ENCODE measurements around the gene ROR1. TPM values are rescaled to one million over a fixed set of nuclear protein-coding genes. Genes with fewer than 3 reads are reported as not detected.

The ROR1 gene
- total and polyA plus RNA-seq, 10 of the 15 experiments (the other 5 are each of a cell fraction or from before 2014, with no cell fraction given), result 0.02 to 0.08 (median 0.05) TPM; not detected in 6

DNA sequence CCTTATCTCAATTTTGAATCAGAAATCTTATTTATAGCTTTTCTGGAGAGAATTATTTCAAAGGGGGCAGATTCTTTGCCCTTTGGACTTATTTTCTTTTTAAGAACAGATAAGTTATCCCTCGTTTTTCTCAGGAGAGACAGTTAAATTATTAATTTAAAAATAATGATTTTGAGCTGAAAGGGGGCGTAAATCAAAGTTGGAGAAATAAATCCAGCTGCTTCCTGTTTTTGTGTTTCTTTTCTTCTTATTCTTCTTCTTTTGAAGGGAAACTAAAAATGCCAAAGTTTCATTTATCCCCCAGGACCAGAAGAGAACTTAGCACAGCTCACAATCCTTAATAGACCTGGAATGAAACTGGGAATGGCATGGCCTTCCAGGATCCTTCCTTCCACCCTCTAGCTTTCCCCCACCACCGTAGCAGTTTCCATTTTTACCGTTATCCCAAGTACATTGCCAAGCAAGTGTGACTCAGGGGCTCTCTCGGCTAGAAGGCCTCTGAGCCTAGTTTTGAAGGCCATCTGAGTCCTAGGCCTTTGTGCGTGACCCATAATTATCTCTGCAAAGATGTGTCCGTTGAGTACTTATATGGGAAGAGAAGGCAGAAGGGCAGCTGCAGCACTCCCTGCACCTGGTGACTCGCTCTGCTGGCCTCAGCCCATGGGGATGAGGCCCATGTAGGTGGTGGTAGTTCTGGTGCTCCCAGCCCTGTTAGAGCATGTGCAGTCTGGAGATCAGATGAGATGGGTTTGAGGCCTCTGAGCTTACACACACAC lies 181.7 kb downstream of the ROR1 start:
- ChIA-PET CTCF (interaction anchor here (0.7 kb wide), 1 partner anchor 1049 kb away, joined by 3 read pairs; no protein-coding TSS in a partner anchor), POLR2A (no interaction called here), RAD21 (ENCODE audit: unreplicated experiment) (interaction anchor here (1.6 kb wide), 1 partner anchor 291 kb away, joined by 3 read pairs; no protein-coding TSS in a partner anchor), SMC1A (ENCODE audit: uncharacterized antibody, unreplicated experiment) (interaction anchor here (1.0 kb wide), 1 partner anchor 12 kb away, joined by 3 read pairs; no protein-coding TSS in a partner anchor)
- Histone ChIP-seq H3K4me1 (ENCODE audit: control insufficient read depth, insufficient read depth, low read length) (no peaks in the 10 kb centered on the region), H3K4me3 (no peak overlapping the region), H3K27ac (ENCODE audit: control insufficient read depth, insufficient read depth) (no peak overlapping the region), H3K9ac (ENCODE audit: control insufficient read depth, insufficient read depth, low read length) (no peak overlapping the region), H3K4me2 (ENCODE audit: control insufficient read depth, insufficient read depth) (no peak overlapping the region), H3K36me3 (ENCODE audit: control insufficient read depth in 2 of 2, insufficient read depth in 2 of 2, low read length in 1 of 2) (no peaks in the 10 kb centered on the region), H3K9me3 (replicated peaks; ENCODE audit: control insufficient read depth, insufficient read depth, low read length) (no peaks in the 10 kb centered on the region), H3K79me2 (ENCODE audit: control insufficient read depth, insufficient read depth, low read length) (no peaks in the 10 kb centered on the region), H4K20me1 (ENCODE audit: control insufficient read depth, insufficient read depth) (no peaks in the 10 kb centered on the region), H2AFZ (ENCODE audit: control insufficient read depth, low read depth, low read length) (no peak overlapping the region), H3K27me3 (replicated peaks in 1 of 2; ENCODE audit: control insufficient read depth in 2 of 2, insufficient read depth in 2 of 2, low read length in 1 of 2) (no peaks in the 10 kb centered on the region; a peak in 2 of 4 replicates)
- BruUV-seq (replicated peaks), result no TSS peak
- no peak for DNase-seq (ENCODE audit: low read depth, low spot score)
- TF ChIP-seq ZNF24 (IDR thresholded peaks at IDR 0.05) (no peak), NFIC (IDR thresholded peaks at IDR 0.05; ENCODE audit: low read depth, low read length) (no peak), RUNX3 (IDR thresholded peaks at IDR 0.05; ENCODE audit: low read length) (no peak), JUND (IDR thresholded peaks at IDR 0.05; ENCODE audit: low read depth, low read length) (no peak), TCF7 (IDR thresholded peaks at IDR 0.05; ENCODE audit: borderline replicate concordance) (no peak), ZNF384 (IDR thresholded peaks at IDR 0.05; ENCODE audit: borderline replicate concordance, low read depth, low read length) (no peak), TARDBP (IDR thresholded peaks at IDR 0.05; ENCODE audit: borderline replicate concordance) (no peak), TCF12 (IDR thresholded peaks at IDR 0.05; ENCODE audit: low read depth, low read length) (no peak), IKZF2 (IDR thresholded peaks at IDR 0.05) (no peak), STAT1 (conservative IDR thresholded peaks at IDR 0.05) (no peak)
- TF ChIP-seq, protein P1, sequence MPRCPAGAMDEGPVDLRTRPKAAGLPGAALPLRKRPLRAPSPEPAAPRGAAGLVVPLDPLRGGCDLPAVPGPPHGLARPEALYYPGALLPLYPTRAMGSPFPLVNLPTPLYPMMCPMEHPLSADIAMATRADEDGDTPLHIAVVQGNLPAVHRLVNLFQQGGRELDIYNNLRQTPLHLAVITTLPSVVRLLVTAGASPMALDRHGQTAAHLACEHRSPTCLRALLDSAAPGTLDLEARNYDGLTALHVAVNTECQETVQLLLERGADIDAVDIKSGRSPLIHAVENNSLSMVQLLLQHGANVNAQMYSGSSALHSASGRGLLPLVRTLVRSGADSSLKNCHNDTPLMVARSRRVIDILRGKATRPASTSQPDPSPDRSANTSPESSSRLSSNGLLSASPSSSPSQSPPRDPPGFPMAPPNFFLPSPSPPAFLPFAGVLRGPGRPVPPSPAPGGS (IDR thresholded peaks at IDR 0.05; ENCODE audit: borderline replicate concordance, insufficient read depth, low read depth, low read length, poor library complexity, severe bottlenecking), result no peak
- no peak for ATAC-seq
- intact Hi-C loops (cut with micrococcal nuclease; ENCODE audit: unreplicated experiment), result no loop called here
- WGBS (ENCODE audit: insufficient coverage, insufficient replicate concordance, low lambda C conversion rate, missing lambda C conversion rate), result 12% methylated on average over 8 of the region's 8 CpGs
- in situ Hi-C loops (cut with MboI), result no loop called here
- FAIRE-seq, result no peak
